NCI-H446 (cell line): ENCODE results near the gene PTPN13.

Experiments
- DNase-seq, 2 experiments: peaks; one replicate each; lab custom pipeline; 2025; lab: John Stamatoyannopoulos, UW

The PTPN13 gene

GRCh38 chr4:86592553-86593249 is 1.4 kb upstream of the PTPN13 start:
- no peak for DNase-seq

- DNase-seq, result no peak
Measured at GRCh38 chr4:86594559-86595425, 677 bp downstream of the PTPN13 start.

- DNase-seq, result no peak
Measured at GRCh38 chr4:86595426-86595805, 1.3 kb downstream of the PTPN13 start.

GRCh38 chr4:86596807-86597206 is 2.7 kb downstream of the PTPN13 start:
- no peak for DNase-seq

GRCh38 chr4:86600007-86600653 is 6.0 kb downstream of the PTPN13 start:
- DNase-seq, result no peak

GRCh38 chr4:86603311-86603885 is 9.3 kb downstream of the PTPN13 start:
- DNase-seq, result no peak

- DNase-seq, result no peak
Measured at GRCh38 chr4:86606809-86607208, 12.7 kb downstream of the PTPN13 start.

- no peak for DNase-seq
Measured at GRCh38 chr4:86608757-86609375, 14.8 kb downstream of the PTPN13 start.

- DNase-seq, result no peak
Measured at GRCh38 chr4:86611757-86612156, 17.6 kb downstream of the PTPN13 start.

GRCh38 chr4:86613734-86614133 is 19.6 kb downstream of the PTPN13 start:
- DNase-seq, result no peak

GRCh38 chr4:86614865-86615264 is 20.8 kb downstream of the PTPN13 start:
- DNase-seq, result no peak

- no peak for DNase-seq
Measured at GRCh38 chr4:86615501-86615900, 21.4 kb downstream of the PTPN13 start.

- DNase-seq, result no peak
Measured at GRCh38 chr4:86619656-86620055, 25.5 kb downstream of the PTPN13 start.

GRCh38 chr4:86621435-86621834 is 27.3 kb downstream of the PTPN13 start:
- DNase-seq, result no peak

GRCh38 chr4:86626066-86626465 is 32.0 kb downstream of the PTPN13 start:
- DNase-seq, result no peak

GRCh38 chr4:86627462-86628135 is 33.5 kb downstream of the PTPN13 start:
- no peak for DNase-seq

GRCh38 chr4:86630629-86631028 is 36.5 kb downstream of the PTPN13 start:
- no peak for DNase-seq

- DNase-seq, result no peak
Measured at GRCh38 chr4:86631166-86631565, 37.1 kb downstream of the PTPN13 start.

- DNase-seq, result no peak
Measured at GRCh38 chr4:86633854-86634253, 39.7 kb downstream of the PTPN13 start.

- no peak for DNase-seq
Measured at GRCh38 chr4:86640469-86640868, 46.4 kb downstream of the PTPN13 start.

- DNase-seq, result no peak
Measured at GRCh38 chr4:86641516-86642090, 47.5 kb downstream of the PTPN13 start.
